IMR-90 (cell line): ENCODE data around the gene ZNRF3. TPM values are rescaled to one million over a fixed set of nuclear protein-coding genes. Genes with fewer than 3 reads are reported as not detected.
A peak's percentile ranks its signal among the peaks of the same experiment; 100 is the strongest.

ENCODE experiments used
- ATAC-seq: fragments of 200-7000 bp; cut with Tn5 transposase; 2 replicates; pipeline ENCODE4 v1.9.1; 2020; ENCODE audit warnings: low read depth, mild to moderate bottlenecking, moderate library complexity
- BruUV-seq: library from RNA; stranded (reverse); fragments of 400-500 nt; replicated peaks from 2 replicates; lab custom pipeline; 2021; lab: Mats Ljungman, UMichigan
- CTCF ChIA-PET: fragments of 300-600 bp; formaldehyde crosslinking; extraction: SDS; loops from one replicate; lab custom pipeline; 2021; ENCODE audit warnings: antibody characterized with exemption; lab: Yijun Ruan, JAX
- POLR2A ChIA-PET: fragments of 300-600 bp; sonication (Branson Sonifier 250); formaldehyde crosslinking; loops from one replicate; lab custom pipeline; 2022; ENCODE audit warnings: antibody characterized with exemption; ENCODE audit not compliant: unreplicated experiment; lab: Charles Lee
- DNase-seq: peaks from one replicate; pipeline ENCODE4 v3.0.0; 2013
- H2AFZ ChIP-seq: replicated peaks from 2 replicates; pipeline ENCODE3; 2013; ENCODE audit warnings: low read length, mild to moderate bottlenecking; ENCODE audit not compliant: poor library complexity
- H2AK5ac ChIP-seq: 2 replicates; pipeline ENCODE4 v1.6.1; 2013; ENCODE audit warnings: low read depth, low read length, inconsistent platforms
- H2AK9ac ChIP-seq: replicated peaks from 2 replicates; pipeline ENCODE3; 2013; ENCODE audit warnings: mild to moderate bottlenecking, low read depth, low read length, moderate library complexity; ENCODE audit not compliant: poor library complexity
- H2BK120ac ChIP-seq: 2 replicates; pipeline ENCODE4 v1.6.1; 2013; ENCODE audit warnings: low read depth, low read length, inconsistent platforms
- H2BK15ac ChIP-seq: 3 replicates; pipeline ENCODE4 v1.6.1; 2013; ENCODE audit warnings: low read depth, low read length, inconsistent platforms
- H2BK20ac ChIP-seq: 2 replicates; pipeline ENCODE4 v1.6.1; 2013; ENCODE audit warnings: low read depth, mild to moderate bottlenecking, inconsistent platforms, low read length, moderate library complexity
- H2BK5ac ChIP-seq: 2 replicates; pipeline ENCODE4 v1.6.1; 2013; ENCODE audit warnings: mild to moderate bottlenecking, low read depth, low read length, inconsistent platforms; ENCODE audit not compliant: poor library complexity, severe bottlenecking
- H3K14ac ChIP-seq: replicated peaks from 2 replicates; pipeline ENCODE4 v1.6.1; 2013; ENCODE audit warnings: low read depth, low read length, inconsistent platforms
- H3K18ac ChIP-seq: 2 replicates; pipeline ENCODE4 v1.6.1; 2013; ENCODE audit warnings: low read depth, low read length, control low read depth
- H3K23ac ChIP-seq: 2 replicates; pipeline ENCODE4 v1.6.1; 2013; ENCODE audit warnings: low read depth, low read length, inconsistent platforms
- H3K27ac ChIP-seq: 2 replicates; pipeline ENCODE4 v1.5.1; 2013; ENCODE audit warnings: mild to moderate bottlenecking, control low read depth, low read length; ENCODE audit not compliant: insufficient read depth
- H3K27me3 ChIP-seq: 2 replicates; pipeline ENCODE4 v1.6.1; 2013; ENCODE audit warnings: low read length; ENCODE audit not compliant: control insufficient read depth, insufficient read depth
- H3K36me3 ChIP-seq: 2 replicates; pipeline ENCODE4 v1.6.1; 2013; ENCODE audit warnings: low read length, mixed read lengths; ENCODE audit not compliant: control insufficient read depth, insufficient read depth
- H3K4ac ChIP-seq: 2 replicates; pipeline ENCODE4 v1.6.1; 2013; ENCODE audit warnings: low read depth, low read length, inconsistent platforms
- H3K4me1 ChIP-seq: 2 replicates; pipeline ENCODE4 v1.6.1; 2013; ENCODE audit warnings: low read length, mixed read lengths; ENCODE audit not compliant: control insufficient read depth, insufficient read depth
- H3K4me2 ChIP-seq: 2 replicates; pipeline ENCODE4 v1.6.1; 2013; ENCODE audit warnings: low read depth, mild to moderate bottlenecking, control low read depth, low read length, moderate library complexity
- H3K4me3 ChIP-seq: 2 replicates; pipeline ENCODE4 v1.5.1; 2013; ENCODE audit warnings: low read depth, mild to moderate bottlenecking, control low read depth, low read length, moderate library complexity; ENCODE audit not compliant: insufficient read depth
- H3K56ac ChIP-seq: 2 replicates; pipeline ENCODE4 v1.6.1; 2013; ENCODE audit warnings: low read length, inconsistent platforms; ENCODE audit not compliant: insufficient read depth; ENCODE audit errors: extremely low read depth
- H3K79me1 ChIP-seq, 2 experiments: 2 replicates each; pipeline ENCODE4 v1.6.1; 2013; ENCODE audit warnings: low read length in 2 of 2, inconsistent platforms in 1 of 2, low read depth in 1 of 2
- H3K9ac ChIP-seq: 2 replicates; pipeline ENCODE4 v1.6.1; 2013; ENCODE audit warnings: low read depth, low read length, control low read depth
- H3K9me1 ChIP-seq: 2 replicates; pipeline ENCODE4 v1.6.1; 2013; ENCODE audit warnings: low read length, inconsistent platforms; ENCODE audit not compliant: insufficient read depth
- H3K9me3 ChIP-seq: 2 replicates; pipeline ENCODE4 v1.6.1; 2013; ENCODE audit warnings: low read length; ENCODE audit not compliant: control insufficient read depth, insufficient read depth
- H4K20me1 ChIP-seq: 2 replicates; pipeline ENCODE4 v1.6.1; 2013; ENCODE audit warnings: low read length, inconsistent platforms; ENCODE audit not compliant: insufficient read depth
- H4K5ac ChIP-seq: 2 replicates; pipeline ENCODE4 v1.6.1; 2013; ENCODE audit warnings: mild to moderate bottlenecking, low read depth, low read length, control low read depth
- H4K8ac ChIP-seq, 2 experiments: 2 replicates each; pipeline ENCODE4 v1.6.1; 2013; ENCODE audit warnings: low read depth in 2 of 2, low read length in 2 of 2, control low read depth in 1 of 2, inconsistent platforms in 1 of 2
- H4K91ac ChIP-seq: 2 replicates; pipeline ENCODE4 v1.6.1; 2013; ENCODE audit warnings: low read depth, low read length, inconsistent platforms; ENCODE audit not compliant: insufficient read depth
- BHLHE40 ChIP-seq: fragments of 150-350 bp; IDR thresholded peaks from 2 replicates; pipeline ENCODE4 v1.6.1; 2016; ENCODE audit warnings: mild to moderate bottlenecking, low read depth, low read length
- CEBPB ChIP-seq: IDR thresholded peaks from 2 replicates; pipeline ENCODE4 v1.6.1; 2012; ENCODE audit warnings: low read depth, low read length, improper control_type of control experiment
- CHD1 ChIP-seq: IDR thresholded peaks from 2 replicates; pipeline ENCODE4 v1.6.1; 2012; ENCODE audit warnings: low read depth, low read length, improper control_type of control experiment
- ELK1 ChIP-seq: fragments of 150-350 bp; IDR thresholded peaks from 2 replicates; pipeline ENCODE4 v1.6.1; 2016; ENCODE audit warnings: low read depth, mild to moderate bottlenecking, low read length, moderate library complexity, borderline replicate concordance
- FOS ChIP-seq: fragments of 150-350 bp; IDR thresholded peaks from 2 replicates; pipeline ENCODE4 v1.6.1; 2016; ENCODE audit warnings: low read depth, low read length
- MAFK ChIP-seq: IDR thresholded peaks from 2 replicates; pipeline ENCODE4 v1.6.1; 2012; ENCODE audit warnings: low read depth, low read length, improper control_type of control experiment
- MAZ ChIP-seq: IDR thresholded peaks from 2 replicates; pipeline ENCODE4 v1.6.1; 2012; ENCODE audit warnings: low read depth, mild to moderate bottlenecking, low read length, improper control_type of control experiment, moderate library complexity, borderline replicate concordance
- POLR2A ChIP-seq: IDR thresholded peaks from 2 replicates; pipeline ENCODE4 v1.6.1; 2012; ENCODE audit warnings: mild to moderate bottlenecking, low read depth, low read length
- RAD21 ChIP-seq: IDR thresholded peaks from 2 replicates; pipeline ENCODE4 v1.6.1; 2012; ENCODE audit warnings: low read length, improper control_type of control experiment
- RCOR1 ChIP-seq: IDR thresholded peaks from 2 replicates; pipeline ENCODE4 v1.6.1; 2012; ENCODE audit warnings: mild to moderate bottlenecking, low read length, improper control_type of control experiment; ENCODE audit not compliant: insufficient replicate concordance
- SMC3 ChIP-seq: fragments of 150-350 bp; IDR thresholded peaks from 2 replicates; pipeline ENCODE4 v1.6.1; 2016; ENCODE audit warnings: low read depth, mild to moderate bottlenecking, antibody characterized with exemption, low read length, moderate library complexity
- USF2 ChIP-seq: fragments of 150-350 bp; IDR thresholded peaks from 2 replicates; pipeline ENCODE4 v1.6.1; 2017; ENCODE audit warnings: mild to moderate bottlenecking, antibody characterized with exemption, low read length, low read depth
- WGBS, 2 experiments: methylation state at CpG; one replicate each; pipeline versions ENCODE4 v1.1.5 to v1.1.7; 2013; ENCODE audit warnings: missing lambda C conversion rate in 2 of 2; ENCODE audit not compliant: insufficient read length in 1 of 2; ENCODE audit errors: extremely low coverage in 2 of 2; 5-methylcytosine and 5-hydroxymethylcytosine counted together
- dilution Hi-C: fragments of 300-500 bp; cut with HindIII; formaldehyde crosslinking; loops from one replicate; pipeline ENCODE4 v1.14.3; 2018; ENCODE audit warnings: low sequenced_read_pairs; ENCODE audit not compliant: unreplicated experiment
- in situ Hi-C: fragments of 300-500 bp; cut with MboI; formaldehyde crosslinking; loops from 3 replicates; pipeline ENCODE4 v1.14.3; 2019; ENCODE audit warnings: low sequenced_read_pairs, inconsistent platforms, mixed read lengths
- intact Hi-C: fragments of 100-400 bp; cut with micrococcal nuclease; formaldehyde crosslinking; loops from 2 replicates; pipeline ENCODE4 v1.10.0; 2022
- polyA plus RNA-seq, 3 experiments: library from polyadenylated mRNA; depleted of rRNA; stranded (reverse); fragments of >200 nt; gene quantifications; 2 replicates each; pipeline ENCODE4 v1.2.3, GENCODE V29; 2012; ENCODE audit warnings: low replicate concordance in 1 of 3
- total RNA-seq: library from RNA; depleted of rRNA; stranded (reverse); fragments of >200 nt; gene quantifications from 2 replicates; pipeline ENCODE4 v1.2.3, GENCODE V29; 2012

ZNRF3 gene
- total and polyA plus RNA-seq, 2 of the 4 experiments (the other 2 are of a cell fraction): 1.4 to 2.4 TPM

- Histone ChIP-seq H4K91ac (no peak overlapping the region), H3K4ac (no peak overlapping the region; the same call in 1 of the 2 replicates), H4K8ac (no peak overlapping the region), H3K79me1 (no peaks in the 10 kb centered on the region; a peak in 1 of 4 replicates), H2BK120ac (no peak overlapping the region), H3K4me1 (peaks cover 19% of the 10 kb centered on the region), H2BK5ac (no peak overlapping the region), H3K9me1 (peaks cover 6% of the 10 kb centered on the region; the same call in 1 of the 2 replicates), H3K4me2 (no peak overlapping the region), H4K5ac (no peak overlapping the region), H3K36me3 (peaks cover 2% of the 10 kb centered on the region; the same call in 1 of the 2 replicates), H2BK20ac (no peak overlapping the region; the same call in 1 of the 2 replicates), H2AK5ac (no peak overlapping the region), H2BK15ac (no peak overlapping the region), H3K9me3 (no peaks in the 10 kb centered on the region), H3K27me3 (no peaks in the 10 kb centered on the region), H4K20me1 (no peaks in the 10 kb centered on the region), H2AK9ac (no peak overlapping the region), H3K23ac (no peak overlapping the region), H3K56ac (no peak overlapping the region), H2AFZ (no peak overlapping the region), H3K4me3 (no peak overlapping the region), H3K14ac (0 out of 2 replicates have a peak overlapping the region, but pooled peaks have one; percentile 26), H3K18ac (no peak overlapping the region; the same call in 1 of the 2 replicates), H3K27ac (no peak overlapping the region), H3K9ac (no peak overlapping the region)
- TF ChIP-seq FOS: no peak
- no peak for TF ChIP-seq MAZ
- TF ChIP-seq BHLHE40: no peak
- no peak for TF ChIP-seq CEBPB
- TF ChIP-seq MAFK: no peak
- TF ChIP-seq ELK1: no peak
- TF ChIP-seq USF2: no peak
- no peak for TF ChIP-seq RAD21
- no peak for TF ChIP-seq SMC3
- no peak for TF ChIP-seq RCOR1
- no peak for TF ChIP-seq CHD1
- no peak for TF ChIP-seq POLR2A
- intact Hi-C loops (no loop called here), dilution Hi-C loops (no loop called here), in situ Hi-C loops (no loop called here)
- POLR2A ChIA-PET: no interaction called here
- DNase-seq (no peak), ATAC-seq (no peak)
- CTCF ChIA-PET: interaction anchor here (0.8 kb wide), 1 partner anchor 9 kb away, joined by 3 read pairs; no protein-coding TSS in a partner anchor
- WGBS, 2 experiments: no CpG with 5 or more reads among the region's 4 CpGs
- BruUV-seq: no TSS peak
These were observed 208.9 kb downstream of the ZNRF3 start for GRCh38 chr22:29092243-29092642.
